Occipital lobe (tissue), 2 donors: ENCODE results near the gene ABCG1. TPM values are rescaled to one million over a fixed set of nuclear protein-coding genes. Genes with fewer than 3 reads are reported as not detected.

Experiments
- DNase-seq: peaks from one replicate; lab custom pipeline; 2025; lab: John Stamatoyannopoulos, UW
- total RNA-seq: library from RNA; depleted of rRNA; stranded (reverse); fragments of >200 nt; gene quantifications from one replicate; pipeline ENCODE4 v1.2.3, GENCODE V29; 2014

The ABCG1 gene
- total RNA-seq, 1 donor from 2014 or later, result 16.1 TPM

DNA sequence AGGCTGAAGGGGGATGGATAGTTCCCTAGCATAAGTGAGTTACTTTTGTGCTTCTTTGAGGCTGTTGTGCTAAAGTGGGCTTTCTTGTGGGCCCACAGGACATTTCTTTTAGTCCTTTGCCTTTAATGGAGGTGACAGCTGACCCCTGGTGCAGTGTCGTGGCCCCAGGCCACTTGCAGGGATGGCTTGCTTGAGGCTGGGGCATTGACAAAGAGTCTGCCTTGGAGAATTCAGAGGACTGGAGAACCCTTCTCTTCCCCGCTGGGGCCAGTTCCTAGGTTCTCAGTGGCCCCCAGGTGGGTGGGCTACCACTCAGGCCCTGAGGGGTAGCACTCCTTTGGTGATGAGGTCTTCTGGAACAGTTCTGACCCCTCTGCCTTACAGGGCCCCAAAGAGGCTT, 12.8 kb downstream of the ABCG1 start:
- no peak for DNase-seq

DNA sequence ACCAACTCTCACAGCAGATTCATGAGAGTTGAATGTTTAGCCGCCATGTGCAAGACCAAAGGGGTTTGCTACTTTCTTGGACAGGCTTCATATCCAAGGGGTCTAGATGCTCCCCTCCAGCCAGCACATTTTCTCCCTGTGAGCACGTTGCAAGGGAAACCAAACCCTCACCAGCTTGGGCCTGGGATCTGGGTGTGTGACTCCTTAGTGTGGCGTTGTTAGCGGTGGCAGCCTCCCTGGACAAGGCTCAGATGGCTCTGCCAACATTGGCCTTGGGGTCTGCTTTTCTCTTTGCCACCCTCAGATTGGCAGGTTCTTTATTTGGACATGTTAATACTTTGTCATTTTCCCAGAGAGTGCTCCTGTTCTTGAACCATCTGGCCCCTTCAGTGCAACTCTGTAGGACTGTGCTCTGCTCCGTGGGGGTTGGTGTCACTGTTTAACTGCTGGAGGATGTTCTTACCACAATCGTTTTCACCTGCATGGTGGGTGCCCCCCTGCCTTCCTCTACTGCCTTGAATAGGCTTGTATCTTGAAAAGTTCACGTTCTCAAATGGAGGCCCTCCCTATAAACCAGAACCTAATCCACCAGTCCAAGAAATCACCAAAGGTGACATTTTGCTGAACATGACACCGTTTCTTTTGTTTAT, 13.4 kb downstream of the ABCG1 start:
- no peak for DNase-seq

DNA sequence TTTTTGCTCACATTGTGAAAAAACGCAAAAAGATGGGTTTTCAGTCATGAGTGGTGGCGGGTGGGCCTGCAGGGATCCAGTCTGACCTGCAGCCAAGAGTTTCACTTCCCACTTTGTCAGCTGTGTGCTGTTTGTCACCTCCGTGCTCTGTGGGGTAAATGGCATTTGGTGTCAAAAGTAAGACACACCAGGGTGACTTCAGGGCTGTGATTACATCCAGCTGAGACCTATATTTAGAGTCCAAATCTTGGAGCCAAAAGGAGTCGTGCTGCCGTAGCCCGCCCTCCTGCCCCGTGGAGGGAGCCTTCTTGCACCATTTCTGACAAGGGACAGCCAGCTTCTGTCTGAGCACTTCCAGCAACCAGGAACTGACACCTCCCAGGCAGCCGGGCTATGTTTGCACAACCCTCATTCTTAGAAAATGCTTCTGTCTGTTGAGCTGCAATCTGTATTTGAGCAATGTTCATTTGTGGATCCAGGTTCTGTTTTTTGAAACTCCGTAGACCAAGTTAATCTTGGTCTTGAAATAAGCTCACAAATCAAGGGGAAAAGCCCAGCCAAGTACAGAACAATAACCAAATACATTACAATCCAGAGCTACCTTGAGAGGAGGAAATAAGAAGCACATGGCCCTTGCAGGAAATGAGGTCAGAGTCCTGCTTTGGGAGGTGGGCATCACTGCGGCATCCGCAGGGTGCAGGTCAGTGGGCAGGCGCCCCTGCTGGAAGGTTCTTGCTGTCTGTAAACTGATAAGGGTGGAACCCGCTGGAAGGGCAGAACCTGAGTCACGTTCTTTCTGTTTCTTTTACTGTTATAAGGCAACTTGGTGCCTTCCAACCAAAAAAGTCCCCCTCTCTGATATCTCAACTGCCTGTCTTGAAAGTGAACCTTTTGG, 14.4 kb downstream of the ABCG1 start:
- peak; percentile 69 for DNase-seq

DNA sequence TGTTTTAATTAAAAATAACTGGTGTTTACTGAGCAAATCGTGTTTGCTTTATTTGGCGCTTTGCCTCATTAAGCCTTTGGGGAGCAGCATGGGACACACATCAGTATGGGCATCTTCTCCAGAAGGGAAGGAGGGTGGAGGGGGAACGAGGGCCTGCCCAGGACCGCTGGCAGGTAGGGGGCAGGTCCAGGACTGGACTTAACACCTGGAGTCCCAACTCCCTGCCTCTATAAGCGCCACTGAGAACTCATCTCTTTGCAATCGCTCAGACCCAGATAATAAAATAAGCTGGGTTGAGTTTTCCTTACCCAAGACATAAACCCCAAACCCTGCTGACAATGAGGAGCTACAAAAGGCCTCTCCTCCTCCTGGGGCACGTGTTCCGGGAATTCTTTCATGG, 15.1 kb downstream of the ABCG1 start:
- DNase-seq, result no peak

DNA sequence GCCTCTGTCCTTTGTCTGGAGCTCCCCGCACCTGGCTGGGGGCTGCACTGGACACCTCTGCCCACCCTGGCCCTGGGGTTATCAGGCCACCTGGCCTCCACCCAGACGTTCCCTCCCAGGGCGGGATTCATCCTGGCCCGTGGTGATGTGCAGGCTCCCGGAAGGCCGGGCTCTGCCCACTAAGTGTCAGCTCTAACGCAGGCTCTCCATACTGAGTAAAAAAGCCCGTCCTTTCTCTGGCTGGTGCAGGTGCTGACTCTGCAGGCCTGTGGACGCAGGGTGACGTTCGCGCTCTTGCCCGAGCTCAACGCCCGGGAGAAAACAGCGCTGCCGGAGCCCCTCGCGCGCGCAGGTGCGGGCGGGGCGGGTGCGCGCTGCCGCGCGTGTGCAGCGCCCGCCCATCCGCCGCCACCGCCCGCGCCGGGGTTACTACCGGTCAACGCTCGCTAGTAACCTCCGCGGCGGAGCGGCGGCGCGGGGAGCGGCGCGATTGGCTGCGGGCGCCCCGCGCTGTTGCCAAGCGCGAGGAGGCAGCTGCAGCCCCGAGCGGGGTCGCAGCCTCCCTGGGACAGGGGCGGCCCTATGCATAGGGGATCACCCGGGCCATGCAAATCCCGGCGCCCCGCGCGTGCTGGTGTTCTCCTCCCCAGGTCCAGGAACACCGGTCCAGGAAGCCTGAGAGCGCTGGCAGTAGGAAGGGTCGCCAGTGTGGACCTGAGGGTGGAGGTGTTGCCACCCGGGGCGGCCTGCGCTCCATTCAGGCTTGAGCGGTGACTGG, 15.7 kb downstream of the ABCG1 start:
- DNase-seq, result peak; percentile 52

DNA sequence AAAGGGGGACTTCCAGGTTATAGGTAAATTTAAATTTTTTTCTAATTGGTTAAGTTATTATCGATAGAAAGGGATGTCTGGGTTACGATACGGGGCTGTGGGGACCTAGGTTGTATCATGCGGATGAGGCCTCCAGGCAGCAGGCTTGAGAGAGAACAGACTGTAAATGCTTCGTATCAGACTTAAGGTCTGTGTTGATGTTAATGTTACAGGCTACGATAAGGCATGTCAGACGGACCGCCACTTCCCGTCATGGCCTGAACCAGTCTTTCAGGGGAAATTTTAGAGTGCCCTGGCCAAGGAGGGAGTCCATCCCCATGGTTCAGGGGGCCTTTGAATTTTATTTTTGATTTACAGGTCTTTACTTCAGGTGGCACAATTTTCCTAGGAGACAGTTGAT, 16.7 kb downstream of the ABCG1 start:
- no peak for DNase-seq

DNA sequence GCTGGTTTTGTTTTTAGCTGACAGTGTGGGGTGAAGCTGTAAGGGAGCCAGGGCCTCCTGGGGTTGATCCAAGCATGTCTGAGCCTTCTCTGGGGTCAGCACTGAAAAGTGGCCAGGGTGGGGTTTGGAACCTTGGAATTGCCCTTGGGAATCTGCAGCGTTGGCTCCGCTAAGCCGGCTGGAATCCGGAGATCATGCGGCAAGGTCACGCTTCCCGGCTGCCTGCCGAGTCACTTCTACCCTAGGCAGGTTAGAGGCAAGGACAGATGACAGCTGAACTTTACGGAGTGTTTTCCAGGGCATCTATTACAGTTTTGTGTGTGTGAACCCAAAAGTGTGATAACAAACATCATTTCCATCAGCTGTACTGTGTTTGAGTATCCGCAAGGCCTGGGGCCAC, 17.1 kb downstream of the ABCG1 start:
- DNase-seq, result no peak

DNA sequence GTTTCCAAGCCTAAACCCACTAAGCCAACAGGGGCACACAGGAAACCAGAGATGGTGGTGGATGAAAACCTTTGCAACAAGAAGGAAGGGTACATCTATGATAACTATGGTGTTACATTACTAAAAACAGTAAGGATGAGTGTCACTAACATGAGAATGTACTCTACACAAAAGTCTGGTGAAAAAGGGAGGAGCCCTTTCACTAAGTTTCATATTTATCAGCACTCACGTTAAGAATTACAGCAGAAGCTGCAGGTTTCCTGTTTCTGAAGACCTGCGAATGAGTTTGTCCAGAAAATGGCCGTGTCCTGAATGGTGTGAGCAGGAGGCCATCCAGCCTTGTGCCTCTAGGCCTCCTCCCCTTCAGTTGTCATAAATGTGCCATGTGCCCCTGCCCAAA, 17.8 kb downstream of the ABCG1 start:
- no peak for DNase-seq

DNA sequence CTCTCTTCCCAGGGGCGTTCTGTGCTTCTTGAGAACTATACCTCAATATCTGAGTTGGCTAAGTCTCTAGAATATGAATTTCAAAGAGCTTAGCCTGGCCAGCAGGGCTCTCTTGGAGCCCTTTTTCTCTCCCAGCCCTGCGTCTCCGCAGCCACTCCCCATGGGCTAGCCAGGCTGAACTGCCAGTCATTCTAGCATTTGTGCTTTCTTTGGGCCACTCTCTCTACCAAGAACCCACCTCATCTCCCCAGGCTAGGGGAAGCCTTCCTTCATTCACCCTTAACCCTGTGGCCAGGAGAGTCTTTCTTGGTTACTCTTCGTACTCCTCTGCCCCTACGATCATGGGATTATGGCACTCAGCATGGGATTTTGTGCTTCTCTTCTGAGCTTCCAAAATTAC, 18.2 kb downstream of the ABCG1 start:
- DNase-seq, result no peak

DNA sequence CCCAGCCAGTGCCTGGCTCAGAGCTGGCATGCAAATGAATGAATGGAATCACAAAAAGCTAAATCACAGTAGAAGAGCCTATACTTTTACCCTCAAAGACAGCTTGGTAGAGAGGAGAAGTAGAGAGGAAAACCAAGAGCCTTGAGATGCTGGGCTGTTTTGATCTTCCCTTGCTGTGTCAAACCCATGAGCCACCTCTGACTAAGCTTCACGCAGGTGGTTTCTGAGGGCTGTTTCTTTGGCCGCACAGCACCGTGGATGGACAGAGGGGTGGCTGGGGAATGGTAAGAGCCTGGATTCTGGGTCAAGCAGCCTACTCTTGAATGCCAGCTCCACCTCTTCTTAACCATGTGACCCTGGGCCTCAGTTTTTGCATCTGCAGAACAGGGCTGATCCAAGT, 18.6 kb downstream of the ABCG1 start:
- DNase-seq, result no peak

DNA sequence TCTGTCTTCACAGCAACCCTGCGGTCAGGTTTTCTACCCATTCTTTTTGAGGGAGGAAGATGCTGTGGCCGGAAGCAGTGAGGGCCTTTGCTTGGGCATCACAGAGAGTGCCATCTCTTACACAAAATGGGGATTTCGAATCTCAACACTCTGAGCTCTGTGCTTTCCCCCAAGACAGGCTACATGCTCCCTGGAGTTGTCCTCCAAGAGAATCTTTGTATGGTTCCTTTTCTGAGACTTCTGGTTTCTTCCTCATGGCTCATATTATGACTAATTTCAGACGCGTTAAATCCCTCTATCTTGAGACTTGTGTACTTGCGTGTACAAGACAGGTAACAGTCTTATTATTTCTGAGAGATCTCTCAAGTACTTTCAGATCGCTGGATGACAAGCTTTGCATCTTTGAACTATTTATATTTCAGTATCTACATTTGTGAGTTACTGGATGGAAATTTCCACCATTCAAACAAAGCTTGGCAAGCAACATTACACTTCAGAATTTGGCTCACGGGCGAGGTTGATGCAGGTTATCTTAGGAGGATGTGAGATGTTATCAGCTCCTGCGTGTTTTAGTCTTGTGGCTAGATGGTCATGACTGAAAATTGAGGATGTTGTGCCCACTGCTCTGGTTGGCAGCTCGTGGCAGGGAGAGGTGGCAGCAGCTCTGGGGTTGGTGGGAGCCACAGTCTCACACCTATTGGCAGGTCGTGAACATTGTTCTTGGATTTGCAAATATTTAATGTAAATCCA, 19.4 kb downstream of the ABCG1 start:
- no peak for DNase-seq

DNA sequence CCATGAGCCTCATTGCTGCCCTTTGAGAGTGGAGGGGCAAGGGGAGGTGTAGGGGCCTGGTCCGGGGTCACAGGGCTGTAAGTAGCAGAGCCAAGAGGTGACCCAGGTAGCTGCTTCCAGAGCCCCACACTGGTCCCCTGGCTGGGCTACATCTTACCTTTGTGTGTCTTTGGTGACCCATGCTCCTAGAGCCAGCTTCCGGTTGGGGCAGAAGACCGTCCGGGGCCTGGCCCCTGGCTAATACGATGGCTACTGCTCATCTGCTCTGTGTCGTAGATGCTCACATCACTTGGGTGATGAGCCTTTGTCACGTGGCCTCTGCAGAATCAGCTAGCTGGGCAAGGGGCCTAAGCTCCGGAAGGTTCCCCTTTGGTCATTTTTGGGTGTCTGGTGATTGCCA, 20.6 kb downstream of the ABCG1 start:
- DNase-seq, result no peak

DNA sequence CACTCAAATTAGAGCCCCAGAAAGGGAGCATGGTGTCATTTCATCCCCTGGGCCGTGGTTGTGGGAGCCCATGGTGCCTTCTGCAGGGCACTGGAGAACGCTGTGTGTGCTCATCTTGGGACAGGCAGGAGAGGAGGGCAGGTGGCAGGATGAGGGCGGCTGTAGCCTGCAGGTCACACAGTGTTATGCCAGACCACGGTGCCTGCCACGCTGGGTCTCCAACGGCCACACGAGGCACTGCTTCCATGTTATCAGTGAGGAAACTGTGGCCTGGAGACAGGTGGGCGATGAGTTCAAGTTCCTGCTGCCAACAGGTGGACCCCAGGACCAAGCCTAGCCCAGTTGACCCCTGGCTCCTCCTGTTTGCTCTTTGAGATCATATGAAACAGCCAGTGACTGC, 21.0 kb downstream of the ABCG1 start:
- DNase-seq, result no peak

DNA sequence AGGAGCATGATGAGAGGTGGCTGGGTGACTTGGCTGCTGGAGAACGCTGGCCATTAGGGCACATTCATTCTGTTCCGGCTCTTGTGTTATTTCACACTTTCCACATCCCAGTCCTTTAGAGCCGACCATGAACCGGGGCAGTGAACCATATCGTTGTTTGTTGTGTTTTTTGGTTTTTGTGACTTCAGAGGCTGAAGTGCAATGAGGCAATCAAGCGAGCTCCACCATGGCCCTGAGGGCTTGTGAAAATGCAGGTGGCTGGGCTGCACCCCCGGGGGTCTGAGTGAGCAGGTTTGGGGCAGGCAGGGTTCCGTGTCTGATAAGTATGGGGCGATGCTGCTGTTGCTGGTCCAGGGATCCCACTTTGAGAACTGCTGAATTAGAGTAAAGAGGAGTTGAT, 23.7 kb downstream of the ABCG1 start:
- no peak for DNase-seq

DNA sequence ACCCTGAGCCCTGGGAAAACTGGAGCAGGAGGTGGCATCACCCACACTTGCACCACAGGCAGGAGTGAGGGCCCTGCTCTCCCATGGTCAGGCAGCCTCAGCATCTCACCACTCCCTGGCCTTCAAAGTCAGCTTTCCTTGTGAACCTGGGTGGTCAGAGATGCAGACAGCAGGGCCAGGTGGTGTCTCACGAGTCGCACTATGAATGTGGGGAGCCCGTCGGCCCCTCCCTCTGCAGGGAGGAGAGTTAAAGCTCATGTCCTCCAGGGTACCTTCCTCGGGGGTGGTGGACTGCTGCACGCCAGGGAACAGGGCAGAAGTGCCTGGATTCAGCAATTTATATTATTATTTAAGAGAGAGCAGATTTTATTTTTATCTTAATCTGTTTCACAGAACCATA, 24.1 kb downstream of the ABCG1 start:
- DNase-seq, result no peak

DNA sequence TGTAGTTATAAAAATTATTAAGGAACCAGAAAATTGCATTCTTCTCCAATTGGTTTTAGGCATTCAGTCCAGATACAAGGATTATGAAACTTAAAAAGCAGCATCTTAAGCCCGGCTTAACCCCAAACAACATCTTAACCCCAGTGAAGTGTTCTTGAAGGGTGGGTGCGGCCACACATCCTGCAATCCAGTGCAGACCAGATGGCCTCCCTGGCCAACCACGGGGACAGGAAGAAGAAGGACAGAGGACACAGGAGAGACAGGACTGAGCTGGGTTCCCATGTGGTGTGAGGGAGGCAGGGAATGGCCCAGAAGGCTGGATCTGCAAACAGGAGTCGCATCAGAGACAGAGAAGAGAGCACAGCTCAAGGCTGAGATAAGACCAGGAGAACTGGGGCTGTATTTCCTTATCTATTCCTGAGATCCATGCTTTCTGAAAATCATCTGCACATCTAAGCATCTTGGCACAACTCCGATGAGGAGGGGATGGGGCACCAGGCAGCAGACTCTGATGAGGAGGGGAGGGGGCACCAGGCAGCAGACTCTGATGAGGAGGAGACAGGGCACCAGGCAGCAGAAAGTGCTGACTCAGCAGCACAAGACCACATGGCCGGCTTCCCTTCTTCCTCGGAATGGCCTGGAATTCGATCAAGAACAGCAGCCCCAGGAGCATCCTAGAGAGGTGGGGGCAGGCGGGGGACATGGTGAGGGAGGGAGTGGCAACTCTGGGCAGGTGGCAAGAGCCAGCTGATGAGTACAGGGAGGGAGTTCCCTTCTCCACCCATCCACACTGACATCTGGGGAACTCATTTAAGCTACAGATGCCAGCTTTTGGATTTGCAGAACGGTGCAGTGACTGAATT, 26.6 kb downstream of the ABCG1 start:
- no peak for DNase-seq

DNA sequence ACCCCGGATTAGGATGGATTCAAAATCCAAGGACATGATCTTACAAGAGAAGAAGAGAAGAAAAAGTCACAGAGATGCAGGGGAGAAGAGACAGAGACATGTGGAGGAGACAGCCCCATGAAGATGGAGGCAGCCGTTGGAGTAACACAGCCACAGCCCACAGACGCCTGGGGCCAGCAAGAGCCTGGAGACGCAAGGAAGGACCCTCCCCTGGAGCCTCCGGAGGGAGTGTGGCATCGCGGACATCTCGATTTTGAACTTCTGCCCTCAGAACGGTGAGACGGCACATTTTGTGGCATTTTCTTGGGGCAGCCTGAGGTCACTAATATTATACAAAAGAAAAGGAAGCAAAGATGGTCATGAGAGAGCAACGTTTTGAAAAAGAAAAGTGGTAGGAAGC, 28.8 kb downstream of the ABCG1 start:
- DNase-seq, result no peak

DNA sequence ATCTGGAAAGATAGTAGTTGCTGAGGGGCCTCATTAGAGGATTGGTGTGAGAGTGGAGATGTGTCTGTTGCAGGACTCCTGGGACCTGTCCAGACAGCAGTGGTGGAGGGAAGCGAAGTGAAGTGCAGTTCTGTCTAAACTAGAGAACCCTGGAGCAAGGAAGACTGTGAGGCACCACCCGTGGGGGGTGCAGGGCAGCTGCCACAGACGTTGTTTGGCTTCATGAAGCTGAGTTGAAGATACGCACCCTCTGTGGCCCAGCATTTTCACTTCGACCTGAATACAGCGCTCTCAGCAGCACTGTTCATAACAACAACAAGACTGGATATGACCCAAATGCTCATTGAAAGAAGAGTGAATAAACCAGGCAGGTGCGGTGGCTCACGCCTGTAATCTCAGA, 29.3 kb downstream of the ABCG1 start:
- no peak for DNase-seq

DNA sequence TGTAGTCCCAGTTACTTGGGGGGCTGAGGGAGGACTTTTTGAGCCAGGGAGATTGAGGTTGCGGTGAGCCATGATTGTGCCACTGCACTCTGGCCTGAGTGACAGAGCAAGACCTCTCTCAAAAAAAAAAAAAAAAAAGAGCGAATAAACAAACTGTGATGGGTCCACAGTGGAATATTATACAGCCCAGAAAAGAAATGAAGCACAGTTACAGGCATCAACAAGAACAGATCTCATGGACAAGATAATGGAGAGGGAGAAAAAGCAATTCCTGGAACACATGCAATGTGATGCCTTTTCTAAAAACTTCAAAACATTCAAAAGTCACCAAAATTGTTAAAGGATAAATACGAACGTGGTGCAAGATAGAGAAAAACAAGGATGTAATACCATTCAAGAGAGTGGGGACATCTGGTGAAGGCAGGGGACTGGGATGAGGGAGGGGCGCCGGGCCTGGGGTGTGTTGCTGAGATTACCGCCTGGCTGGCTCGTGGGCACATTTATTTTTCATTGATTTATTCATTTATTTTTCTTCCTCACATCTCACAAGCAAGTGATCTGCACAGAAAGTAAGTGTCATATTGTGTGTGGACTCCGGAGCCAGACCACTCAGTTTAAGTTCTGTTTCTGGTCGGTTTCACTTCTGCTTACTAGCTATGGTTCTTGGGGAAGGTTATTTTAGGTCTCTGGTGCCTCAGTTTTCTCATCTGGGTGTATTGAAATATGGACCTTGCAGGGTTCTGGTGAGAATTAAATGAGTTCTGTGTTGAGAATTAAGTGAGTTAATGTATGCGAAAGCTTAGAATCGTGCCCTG, 30.1 kb downstream of the ABCG1 start:
- DNase-seq, result no peak
